ENCODE measurements around the gene LCMT2.

Gene LCMT2

DNA sequence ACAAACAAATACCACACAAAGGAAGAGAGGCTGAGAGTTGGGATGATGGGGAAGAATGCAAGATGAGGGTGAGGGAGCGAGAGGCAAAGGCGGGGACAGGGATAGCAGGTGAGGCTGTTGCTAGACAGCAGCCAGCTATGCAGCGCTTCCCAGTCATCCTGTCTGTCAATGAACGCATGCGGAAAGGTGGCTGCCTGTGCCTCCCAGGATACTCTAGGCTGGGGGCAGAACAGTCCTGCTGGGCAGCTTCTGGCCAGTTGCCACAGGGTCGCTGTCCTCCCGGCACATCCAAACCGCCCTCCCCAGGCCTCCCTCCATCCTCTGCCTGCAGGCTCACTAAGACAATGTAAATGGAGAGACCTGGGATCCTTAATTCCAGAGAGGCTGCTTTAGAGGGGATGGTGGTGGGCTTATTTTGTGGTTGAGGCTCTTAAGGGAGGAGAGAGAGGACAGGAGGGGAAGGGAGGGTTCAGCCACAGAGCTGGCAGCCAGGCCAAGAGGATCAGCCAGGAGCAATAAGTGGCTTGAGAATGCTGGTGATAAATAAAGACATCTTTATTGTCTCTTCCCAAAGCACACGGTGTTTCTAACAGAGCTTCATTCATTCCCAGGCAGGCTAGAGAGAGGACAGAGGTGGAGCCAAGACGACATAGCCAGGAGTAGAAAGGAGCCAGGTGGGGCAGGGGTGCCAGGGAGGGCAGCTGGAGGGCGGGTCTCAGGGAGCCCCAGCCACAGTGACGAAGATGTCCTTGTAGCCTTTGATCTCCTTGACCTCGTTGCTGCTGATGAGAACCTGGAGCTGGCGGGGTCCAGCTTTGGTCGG is 54.4 kb downstream of the LCMT2 start:
- DNase-seq, result no peak

- no peak for DNase-seq
Measured at GRCh38 chr15:43274136-43274535, 56.2 kb downstream of the LCMT2 start.
